Activated T-cell treated with anti-CD3 and anti-CD28 coated beads, Interleukin-2, amount 50 U/mL, for 4 hours (primary cell): Measurements from ENCODE around the gene RASGRF1. TPM values are rescaled to one million over a fixed set of nuclear protein-coding genes. Genes with fewer than 3 reads are reported as not detected.

Experiments
- ATAC-seq, 2 donors: fragments of 200-7000 bp; cut with Tn5 transposase; one replicate each; pipeline ENCODE4 v1.10.0; 2021
- DNase-seq: peaks from one replicate; pipeline ENCODE4 v3.0.0-alpha.2; 2020
- H3K27me3 Mint-ChIP-seq: one replicate; pipeline ENCODE4 v1.8.0; 2021; ENCODE audit warnings: low read depth, mixed read lengths
- H3K36me3 Mint-ChIP-seq: one replicate; pipeline ENCODE4 v1.8.0; 2022; ENCODE audit warnings: mixed read lengths; ENCODE audit not compliant: insufficient read depth
- H3K4me1 Mint-ChIP-seq: one replicate; pipeline ENCODE4 v1.8.0; 2021; ENCODE audit warnings: low read depth, mixed read lengths
- H3K4me3 Mint-ChIP-seq: one replicate; pipeline ENCODE4 v1.8.0; 2021; ENCODE audit warnings: mild to moderate bottlenecking, moderate library complexity, mixed read lengths
- H3K9me3 Mint-ChIP-seq: one replicate; pipeline ENCODE4 v1.8.0; 2021; ENCODE audit warnings: mixed read lengths
- total RNA-seq, 3 donors: library from RNA; stranded (reverse); gene quantifications; one replicate each; pipeline ENCODE4 v1.2.1, GENCODE V29; 2021

RASGRF1 gene
- total RNA-seq, 3 donors from 2014 or later: 0.05 TPM; not detected in 2

- Mint-ChIP-seq H3K27me3 (peaks cover 12% of the 10 kb centered on the region), H3K4me1 (no peaks in the 10 kb centered on the region), H3K9me3 (peaks cover 13% of the 10 kb centered on the region), H3K4me3 (no peak overlapping the region), H3K36me3 (no peaks in the 10 kb centered on the region)
- DNase-seq (no peak), ATAC-seq (no peak)
These were observed 42.7 kb downstream of the RASGRF1 start for GRCh38 chr15:79047676-79048439.

GRCh38 chr15:79046691-79047404, 43.7 kb downstream of the RASGRF1 start:
- Mint-ChIP-seq H3K4me1 (no peaks in the 10 kb centered on the region), H3K9me3 (peaks cover 17% of the 10 kb centered on the region), H3K27me3 (peaks cover 12% of the 10 kb centered on the region), H3K4me3 (no peak overlapping the region), H3K36me3 (no peaks in the 10 kb centered on the region)
- no peak for ATAC-seq
- no peak for DNase-seq

- H3K9me3 Mint-ChIP-seq: peaks cover 17% of the 10 kb centered on the region
- no peaks in the 10 kb centered on the region for H3K36me3 Mint-ChIP-seq
- DNase-seq (no peak), ATAC-seq (no peak)
- no peaks in the 10 kb centered on the region for H3K4me1 Mint-ChIP-seq
- peaks cover 23% of the 10 kb centered on the region for H3K27me3 Mint-ChIP-seq
- no peak overlapping the region for H3K4me3 Mint-ChIP-seq
These were observed 45.5 kb downstream of the RASGRF1 start for GRCh38 chr15:79045041-79045440.

GRCh38 chr15:79042213-79042928, 48.2 kb downstream of the RASGRF1 start:
- no peaks in the 10 kb centered on the region for H3K36me3 Mint-ChIP-seq
- H3K4me1 Mint-ChIP-seq: no peaks in the 10 kb centered on the region
- H3K27me3 Mint-ChIP-seq: peaks cover 30% of the 10 kb centered on the region
- H3K4me3 Mint-ChIP-seq: no peak overlapping the region
- DNase-seq (no peak), ATAC-seq (no peak)
- peaks cover 17% of the 10 kb centered on the region for H3K9me3 Mint-ChIP-seq

- no peak for DNase-seq
- Mint-ChIP-seq H3K27me3 (peaks cover 32% of the 10 kb centered on the region), H3K36me3 (no peaks in the 10 kb centered on the region), H3K4me1 (no peaks in the 10 kb centered on the region), H3K4me3 (no peak overlapping the region), H3K9me3 (peaks cover 17% of the 10 kb centered on the region)
- ATAC-seq: no peak
These were observed 48.9 kb downstream of the RASGRF1 start for GRCh38 chr15:79041601-79042168.

GRCh38 chr15:79037848-79038247, 52.7 kb downstream of the RASGRF1 start:
- Mint-ChIP-seq H3K4me1 (no peaks in the 10 kb centered on the region), H3K4me3 (no peak overlapping the region), H3K9me3 (peaks cover 4% of the 10 kb centered on the region), H3K36me3 (no peaks in the 10 kb centered on the region), H3K27me3 (peaks cover 34% of the 10 kb centered on the region)
- DNase-seq (no peak), ATAC-seq (no peak)

GRCh38 chr15:79036323-79036722, 54.3 kb downstream of the RASGRF1 start:
- Mint-ChIP-seq H3K4me3 (no peak overlapping the region), H3K4me1 (no peaks in the 10 kb centered on the region), H3K9me3 (no peaks in the 10 kb centered on the region), H3K36me3 (no peaks in the 10 kb centered on the region), H3K27me3 (peaks cover 30% of the 10 kb centered on the region)
- ATAC-seq (no peak), DNase-seq (no peak)

- H3K4me3 Mint-ChIP-seq: no peak overlapping the region
- peaks cover 29% of the 10 kb centered on the region for H3K27me3 Mint-ChIP-seq
- ATAC-seq: no peak
- H3K36me3 Mint-ChIP-seq: no peaks in the 10 kb centered on the region
- H3K4me1 Mint-ChIP-seq: no peaks in the 10 kb centered on the region
- no peaks in the 10 kb centered on the region for H3K9me3 Mint-ChIP-seq
- no peak for DNase-seq
These were observed 54.8 kb downstream of the RASGRF1 start for GRCh38 chr15:79035814-79036213.

GRCh38 chr15:79035111-79035601, 55.4 kb downstream of the RASGRF1 start:
- ATAC-seq (no peak), DNase-seq (no peak)
- H3K9me3 Mint-ChIP-seq: no peaks in the 10 kb centered on the region
- H3K4me3 Mint-ChIP-seq: no peak overlapping the region
- no peaks in the 10 kb centered on the region for H3K4me1 Mint-ChIP-seq
- H3K36me3 Mint-ChIP-seq: no peaks in the 10 kb centered on the region
- peaks cover 28% of the 10 kb centered on the region for H3K27me3 Mint-ChIP-seq

- Mint-ChIP-seq H3K9me3 (no peaks in the 10 kb centered on the region), H3K27me3 (peaks cover 23% of the 10 kb centered on the region), H3K36me3 (no peaks in the 10 kb centered on the region), H3K4me1 (no peaks in the 10 kb centered on the region), H3K4me3 (no peak overlapping the region)
- ATAC-seq (no peak), DNase-seq (no peak)
These were observed 56.3 kb downstream of the RASGRF1 start for GRCh38 chr15:79034284-79034683.

GRCh38 chr15:79032656-79033055, 57.9 kb downstream of the RASGRF1 start:
- DNase-seq (no peak), ATAC-seq (no peak)
- no peaks in the 10 kb centered on the region for H3K9me3 Mint-ChIP-seq
- H3K27me3 Mint-ChIP-seq: peaks cover 20% of the 10 kb centered on the region
- H3K4me1 Mint-ChIP-seq: no peaks in the 10 kb centered on the region
- H3K4me3 Mint-ChIP-seq: no peak overlapping the region
- no peaks in the 10 kb centered on the region for H3K36me3 Mint-ChIP-seq

- H3K4me3 Mint-ChIP-seq: no peak overlapping the region
- no peaks in the 10 kb centered on the region for H3K4me1 Mint-ChIP-seq
- ATAC-seq (no peak), DNase-seq (no peak)
- no peaks in the 10 kb centered on the region for H3K36me3 Mint-ChIP-seq
- peaks cover 17% of the 10 kb centered on the region for H3K27me3 Mint-ChIP-seq
- H3K9me3 Mint-ChIP-seq: no peaks in the 10 kb centered on the region
These were observed 58.8 kb downstream of the RASGRF1 start for GRCh38 chr15:79031821-79032220.

- Mint-ChIP-seq H3K4me1 (no peaks in the 10 kb centered on the region), H3K9me3 (no peaks in the 10 kb centered on the region), H3K4me3 (no peak overlapping the region), H3K36me3 (no peaks in the 10 kb centered on the region), H3K27me3 (peaks cover 14% of the 10 kb centered on the region)
- DNase-seq (no peak), ATAC-seq (no peak)
These were observed 59.4 kb downstream of the RASGRF1 start for GRCh38 chr15:79031201-79031600.

GRCh38 chr15:79030470-79030869, 60.1 kb downstream of the RASGRF1 start:
- DNase-seq (no peak), ATAC-seq (no peak)
- no peak overlapping the region for H3K4me3 Mint-ChIP-seq
- H3K27me3 Mint-ChIP-seq: peaks cover 9% of the 10 kb centered on the region
- H3K9me3 Mint-ChIP-seq: no peaks in the 10 kb centered on the region
- no peaks in the 10 kb centered on the region for H3K36me3 Mint-ChIP-seq
- H3K4me1 Mint-ChIP-seq: no peaks in the 10 kb centered on the region
